OCI-LY1 (cell line): ENCODE data around the gene EIF2S1.

Source experiments
- H2AFZ ChIP-seq: fragments of 200-600 bp; sonication (generic), shearing (Covaris generic); 2 replicates; pipeline ENCODE4 v1.6.0; 2014; ENCODE audit warnings: antibody characterized with exemption, mild to moderate bottlenecking, low read length
- H3F3A ChIP-seq: fragments of 200-600 bp; sonication (generic), shearing (Covaris generic); 2 replicates; pipeline ENCODE4 v1.6.0; 2014; ENCODE audit warnings: mild to moderate bottlenecking, antibody characterized with exemption, low read length, moderate library complexity; ENCODE audit not compliant: insufficient read depth
- H3K27ac ChIP-seq: fragments of 200-600 bp; sonication (generic); 2 replicates; pipeline ENCODE4 v1.5.1; 2014; ENCODE audit warnings: low read length, mixed run types, mild to moderate bottlenecking, low read depth; ENCODE audit not compliant: poor library complexity, severe bottlenecking
- H3K27me3 ChIP-seq: fragments of 200-600 bp; sonication (generic); 2 replicates; pipeline ENCODE4 v1.6.0; 2014; ENCODE audit warnings: antibody characterized with exemption, mild to moderate bottlenecking, low read length, moderate library complexity; ENCODE audit not compliant: insufficient read depth
- H3K36me3 ChIP-seq: fragments of 200-600 bp; sonication (generic); 2 replicates; pipeline ENCODE4 v1.6.1; 2014; ENCODE audit warnings: mild to moderate bottlenecking, antibody characterized with exemption, low read length, moderate library complexity, mixed read lengths; ENCODE audit not compliant: insufficient read depth
- H3K4me1 ChIP-seq: fragments of 200-600 bp; sonication (generic); 2 replicates; pipeline ENCODE4 v1.5.1; 2014; ENCODE audit warnings: mild to moderate bottlenecking, low read length, moderate library complexity; ENCODE audit not compliant: insufficient read depth, severe bottlenecking
- H3K4me2 ChIP-seq: fragments of 200-600 bp; sonication (generic), shearing (Covaris generic); 2 replicates; pipeline ENCODE4 v1.6.1; 2014; ENCODE audit warnings: low read length
- H3K4me3 ChIP-seq: fragments of 200-600 bp; sonication (generic); 2 replicates; pipeline ENCODE4 v1.5.1; 2014; ENCODE audit warnings: low read length, low read depth, mild to moderate bottlenecking, mixed read lengths; ENCODE audit not compliant: poor library complexity, severe bottlenecking
- H3K79me2 ChIP-seq: fragments of 200-600 bp; shearing (Covaris generic); 2 replicates; pipeline ENCODE4 v1.6.1; 2016; ENCODE audit warnings: mixed run types, low read length, mixed read lengths; ENCODE audit not compliant: insufficient read depth
- H3K9ac ChIP-seq: fragments of 200-600 bp; sonication (generic), shearing (Covaris generic); 2 replicates; pipeline ENCODE4 v1.6.1; 2014; ENCODE audit warnings: mild to moderate bottlenecking, low read length, mixed read lengths
- H3K9me2 ChIP-seq: fragments of 200-600 bp; sonication (generic), shearing (Covaris generic); 2 replicates; pipeline ENCODE4 v1.6.1; 2014; ENCODE audit warnings: low read depth, mild to moderate bottlenecking, low read length, mixed read lengths
- H3K9me3 ChIP-seq: fragments of 200-600 bp; shearing (Covaris generic); 2 replicates; pipeline ENCODE4 v1.6.1; 2014; ENCODE audit warnings: low read length, mixed read lengths
- H4K20me1 ChIP-seq: fragments of 200-600 bp; sonication (generic), shearing (Covaris generic); 2 replicates; pipeline ENCODE4 v1.6.0; 2016; ENCODE audit warnings: mild to moderate bottlenecking, low read length; ENCODE audit not compliant: insufficient read depth
- EZH2 ChIP-seq: fragments of 200-600 bp; sonication (generic), shearing (Covaris generic); IDR thresholded peaks from 2 replicates; pipeline ENCODE4 v1.8.0; 2017; ENCODE audit warnings: borderline replicate concordance, mixed run types, mild to moderate bottlenecking, antibody characterized with exemption, low read length, moderate library complexity, mixed read lengths
- TF ChIP-seq, protein P1 (sequence below): fragments of 200-600 bp; sonication (generic), shearing (Covaris generic); IDR thresholded peaks from 2 replicates; pipeline ENCODE4 v1.5.1; 2017; ENCODE audit warnings: mild to moderate bottlenecking, antibody characterized with exemption, low read length, moderate library complexity, mixed read lengths

Gene EIF2S1

DNA sequence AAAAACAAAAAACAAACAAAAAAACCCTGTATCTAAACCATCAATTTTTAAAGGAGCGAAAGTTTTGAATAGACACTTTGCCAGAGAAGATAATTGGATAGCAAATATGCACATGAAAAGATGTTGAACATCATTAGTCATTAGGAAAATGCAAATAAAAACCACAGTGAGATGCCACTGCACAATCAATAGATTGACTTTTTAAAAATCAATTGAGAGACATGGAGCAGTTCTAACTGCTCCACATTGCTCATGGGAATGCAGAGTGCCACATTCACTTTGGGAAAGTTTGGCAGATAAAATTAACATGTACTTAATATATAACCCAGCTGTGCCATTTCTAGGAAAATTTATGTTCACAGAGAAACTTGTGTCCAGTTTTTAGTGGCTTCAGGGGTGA, 12.7 kb downstream of the EIF2S1 start:
- no peak for TF ChIP-seq EZH2
- TF ChIP-seq, protein P1, sequence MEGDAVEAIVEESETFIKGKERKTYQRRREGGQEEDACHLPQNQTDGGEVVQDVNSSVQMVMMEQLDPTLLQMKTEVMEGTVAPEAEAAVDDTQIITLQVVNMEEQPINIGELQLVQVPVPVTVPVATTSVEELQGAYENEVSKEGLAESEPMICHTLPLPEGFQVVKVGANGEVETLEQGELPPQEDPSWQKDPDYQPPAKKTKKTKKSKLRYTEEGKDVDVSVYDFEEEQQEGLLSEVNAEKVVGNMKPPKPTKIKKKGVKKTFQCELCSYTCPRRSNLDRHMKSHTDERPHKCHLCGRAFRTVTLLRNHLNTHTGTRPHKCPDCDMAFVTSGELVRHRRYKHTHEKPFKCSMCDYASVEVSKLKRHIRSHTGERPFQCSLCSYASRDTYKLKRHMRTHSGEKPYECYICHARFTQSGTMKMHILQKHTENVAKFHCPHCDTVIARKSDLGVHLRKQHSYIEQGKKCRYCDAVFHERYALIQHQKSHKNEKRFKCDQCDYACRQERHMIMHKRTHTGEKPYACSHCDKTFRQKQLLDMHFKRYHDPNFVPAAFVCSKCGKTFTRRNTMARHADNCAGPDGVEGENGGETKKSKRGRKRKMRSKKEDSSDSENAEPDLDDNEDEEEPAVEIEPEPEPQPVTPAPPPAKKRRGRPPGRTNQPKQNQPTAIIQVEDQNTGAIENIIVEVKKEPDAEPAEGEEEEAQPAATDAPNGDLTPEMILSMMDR: no peak
- no peaks in the 10 kb centered on the region for H3K9me2 ChIP-seq
- H4K20me1 ChIP-seq: no peaks in the 10 kb centered on the region
- peaks cover 93% of the 10 kb centered on the region for H3K36me3 ChIP-seq
- no peaks in the 10 kb centered on the region for H3K27me3 ChIP-seq
- no peaks in the 10 kb centered on the region for H3K4me1 ChIP-seq
- no peak overlapping the region for H3K4me3 ChIP-seq
- H3K79me2 ChIP-seq: peaks cover 4% of the 10 kb centered on the region; the same call in 1 of the 2 replicates
- H2AFZ ChIP-seq: no peak overlapping the region
- H3F3A ChIP-seq: no peaks in the 10 kb centered on the region
- H3K9ac ChIP-seq: no peak overlapping the region
- H3K9me3 ChIP-seq: no peaks in the 10 kb centered on the region
- no peak overlapping the region for H3K4me2 ChIP-seq
- no peak overlapping the region for H3K27ac ChIP-seq

DNA sequence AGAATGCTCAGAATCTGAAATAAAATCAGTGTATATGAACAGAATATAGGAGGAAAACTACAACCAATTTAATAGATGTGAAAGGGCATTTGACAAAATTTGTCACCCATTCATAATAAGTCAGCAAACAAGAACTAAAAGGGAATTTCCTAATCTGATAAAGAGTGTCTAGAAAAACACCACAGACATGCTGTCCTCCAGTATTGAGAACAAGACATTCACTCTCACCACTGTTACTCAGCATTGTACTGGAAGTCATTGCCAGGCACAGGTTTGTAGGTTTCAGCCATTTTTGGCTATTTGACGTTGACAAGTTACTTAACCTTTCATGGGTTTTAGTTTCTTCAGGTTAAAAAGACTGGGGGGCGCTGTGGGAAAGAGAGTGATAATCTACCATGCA, 13.2 kb downstream of the EIF2S1 start:
- H3K9ac ChIP-seq: no peak overlapping the region
- no peak overlapping the region for H3K4me2 ChIP-seq
- no peaks in the 10 kb centered on the region for H3K9me3 ChIP-seq
- no peak overlapping the region for H2AFZ ChIP-seq
- H3K36me3 ChIP-seq: peaks cover 94% of the 10 kb centered on the region
- H3K9me2 ChIP-seq: no peaks in the 10 kb centered on the region
- peaks cover 4% of the 10 kb centered on the region; the same call in 1 of the 2 replicates for H3K79me2 ChIP-seq
- H3K4me1 ChIP-seq: no peaks in the 10 kb centered on the region
- TF ChIP-seq EZH2: no peak
- TF ChIP-seq, protein P1: no peak
- no peak overlapping the region for H3K4me3 ChIP-seq
- no peak overlapping the region for H3K27ac ChIP-seq
- no peaks in the 10 kb centered on the region for H4K20me1 ChIP-seq
- no peaks in the 10 kb centered on the region for H3K27me3 ChIP-seq
- no peaks in the 10 kb centered on the region for H3F3A ChIP-seq

DNA sequence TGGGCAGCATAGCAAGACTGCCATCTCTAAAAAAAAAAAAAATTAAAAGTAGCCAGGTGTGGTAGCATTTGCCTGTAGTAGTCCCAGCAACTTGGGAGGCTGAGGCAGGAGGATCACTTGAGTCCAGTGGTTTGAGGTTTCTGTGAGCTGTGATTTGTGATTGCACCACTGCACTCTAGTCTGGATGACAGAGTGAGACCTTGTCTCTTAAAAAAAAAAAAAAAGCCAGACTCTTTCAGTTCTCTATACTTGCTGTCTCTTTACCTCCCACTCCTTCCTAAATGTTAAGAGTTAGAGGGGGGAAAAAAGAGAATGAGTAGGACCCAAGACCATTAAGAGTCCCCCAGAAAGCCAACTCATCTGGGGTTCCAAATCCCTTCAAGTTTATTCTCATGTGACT, 17.8 kb downstream of the EIF2S1 start:
- Histone ChIP-seq H4K20me1 (no peaks in the 10 kb centered on the region), H3K36me3 (peaks cover 96% of the 10 kb centered on the region), H2AFZ (no peak overlapping the region), H3K4me2 (no peak overlapping the region), H3K4me3 (no peak overlapping the region), H3K9me2 (no peaks in the 10 kb centered on the region), H3K27ac (no peak overlapping the region), H3F3A (no peaks in the 10 kb centered on the region), H3K9ac (no peak overlapping the region), H3K9me3 (no peaks in the 10 kb centered on the region), H3K79me2 (no peaks in the 10 kb centered on the region), H3K4me1 (no peaks in the 10 kb centered on the region), H3K27me3 (no peaks in the 10 kb centered on the region)
- TF ChIP-seq, protein P1: no peak
- TF ChIP-seq EZH2: no peak
